ENCODE data around the gene TMEM207.

- TF ChIP-seq GATA2 (IDR thresholded peaks at IDR 0.05; ENCODE audit: low read depth, low read length) (no peak), GATA3 (IDR thresholded peaks at IDR 0.05; ENCODE audit: low read depth, low read length) (no peak)
Measured at GRCh38 chr3:190446573-190447279, 3.0 kb downstream of the TMEM207 start.

All from SH-SY5Y (cell line).